Tibial nerve (tissue), 4 donors: ENCODE data around the gene FRYL.

Experiments used
- EP300 ChIP-seq, 2 donors: sonication (generic); formaldehyde crosslinking; IDR thresholded peaks; one replicate each; pipeline ENCODE4 v1.6.1; 2017; ENCODE audit warnings: antibody characterized with exemption in 2 of 2, mild to moderate bottlenecking in 1 of 2
- TF ChIP-seq, protein P1 (sequence below), 5 experiments: fragments of 200-600 bp in 3 of 5; fragments of 450-650 bp in 2 of 5; sonication (generic) in 3 of 5; IDR thresholded peaks; one replicate each; pipeline ENCODE4 v1.5.1; 2016 to 2019; ENCODE audit warnings: antibody characterized with exemption in 5 of 5, mild to moderate bottlenecking in 3 of 5, moderate library complexity in 2 of 5

DNA sequence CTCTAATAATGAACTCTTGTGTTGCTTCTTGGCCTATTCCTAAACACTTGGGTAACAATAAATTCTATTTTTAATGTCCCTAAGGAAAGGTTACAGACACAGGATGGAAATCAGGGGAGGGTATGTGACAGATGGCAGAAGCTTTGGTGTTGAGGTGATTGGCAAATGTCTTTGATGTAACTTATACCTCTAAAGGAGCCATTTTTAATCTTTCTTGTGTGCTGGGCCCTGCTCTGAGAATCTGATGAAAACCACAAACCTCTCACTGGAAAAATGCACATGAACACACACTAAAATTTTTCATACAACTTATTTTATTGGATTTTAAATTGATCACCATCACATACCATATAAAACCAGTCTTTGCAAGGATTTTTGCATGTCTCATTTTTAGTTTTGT, 17.7 kb downstream of the FRYL start:
- TF ChIP-seq, protein P1, sequence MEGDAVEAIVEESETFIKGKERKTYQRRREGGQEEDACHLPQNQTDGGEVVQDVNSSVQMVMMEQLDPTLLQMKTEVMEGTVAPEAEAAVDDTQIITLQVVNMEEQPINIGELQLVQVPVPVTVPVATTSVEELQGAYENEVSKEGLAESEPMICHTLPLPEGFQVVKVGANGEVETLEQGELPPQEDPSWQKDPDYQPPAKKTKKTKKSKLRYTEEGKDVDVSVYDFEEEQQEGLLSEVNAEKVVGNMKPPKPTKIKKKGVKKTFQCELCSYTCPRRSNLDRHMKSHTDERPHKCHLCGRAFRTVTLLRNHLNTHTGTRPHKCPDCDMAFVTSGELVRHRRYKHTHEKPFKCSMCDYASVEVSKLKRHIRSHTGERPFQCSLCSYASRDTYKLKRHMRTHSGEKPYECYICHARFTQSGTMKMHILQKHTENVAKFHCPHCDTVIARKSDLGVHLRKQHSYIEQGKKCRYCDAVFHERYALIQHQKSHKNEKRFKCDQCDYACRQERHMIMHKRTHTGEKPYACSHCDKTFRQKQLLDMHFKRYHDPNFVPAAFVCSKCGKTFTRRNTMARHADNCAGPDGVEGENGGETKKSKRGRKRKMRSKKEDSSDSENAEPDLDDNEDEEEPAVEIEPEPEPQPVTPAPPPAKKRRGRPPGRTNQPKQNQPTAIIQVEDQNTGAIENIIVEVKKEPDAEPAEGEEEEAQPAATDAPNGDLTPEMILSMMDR (IDR thresholded peaks at IDR 0.05) = no peak
- no peak for TF ChIP-seq EP300 (IDR thresholded peaks at IDR 0.05)
